ENCODE measurements around the gene CCDC61.

CCDC61 gene

GRCh38 chr19:45994998-45995714, at the start of gene CCDC61:
TSS of gene CCDC61 (plus strand) at chr19:45995467. CDS start at chr19:46003019, 7,552 bp downstream.
- no peak within 1 kb of the TSS for H3K27ac Mint-ChIP-seq

GRCh38 chr19:45947926-45948325, 47.3 kb upstream of the CCDC61 start:
- Mint-ChIP-seq H3K36me3 (ENCODE audit: low read depth) (no peaks in the 10 kb centered on the region), H3K4me3 (no peak overlapping the region), H3K27ac (no peak overlapping the region), H3K9me3 (no peaks in the 10 kb centered on the region), H3K27me3 (peaks cover 28% of the 10 kb centered on the region), H3K4me1 (peaks cover 2% of the 10 kb centered on the region)
- no peak for ATAC-seq
- no peak for DNase-seq

More at GRCh38 chr19:45994998-45995714, at the start of gene CCDC61:
- no peak within 1 kb of the TSS for H3K4me3 Mint-ChIP-seq
- peaks cover 13% of the 10 kb centered on the region for H3K27me3 Mint-ChIP-seq
- ATAC-seq (peak; percentile 98), DNase-seq (peak; percentile 94)
- peaks cover 16% of the 10 kb centered on the region for H3K4me1 Mint-ChIP-seq
- peaks cover 7% of the 10 kb centered on the region for H3K36me3 Mint-ChIP-seq (ENCODE audit: low read depth)
- no peaks in the 10 kb centered on the region for H3K9me3 Mint-ChIP-seq

GRCh38 chr19:45952341-45952685, 43.0 kb upstream of the CCDC61 start:
- H3K4me3 Mint-ChIP-seq, result peak overlapping the region; percentile 69
- no peak for ATAC-seq

GRCh38 chr19:45952686-45953505, 42.4 kb upstream of the CCDC61 start:
- no peaks in the 10 kb centered on the region for H3K9me3 Mint-ChIP-seq
- no peaks in the 10 kb centered on the region for H3K36me3 Mint-ChIP-seq (ENCODE audit: low read depth)
- peaks cover 29% of the 10 kb centered on the region for H3K27me3 Mint-ChIP-seq
- peaks cover 7% of the 10 kb centered on the region for H3K4me1 Mint-ChIP-seq
- ATAC-seq (peak; percentile 28), DNase-seq (peak; percentile 55)
- H3K27ac Mint-ChIP-seq, result no peak overlapping the region
- H3K4me3 Mint-ChIP-seq, result peak overlapping the region; percentile 69

More at GRCh38 chr19:45952341-45952685, 43.0 kb upstream of the CCDC61 start:
- H3K27me3 Mint-ChIP-seq, result peaks cover 30% of the 10 kb centered on the region
- no peak overlapping the region for H3K27ac Mint-ChIP-seq
- no peaks in the 10 kb centered on the region for H3K36me3 Mint-ChIP-seq (ENCODE audit: low read depth)
- H3K4me1 Mint-ChIP-seq, result peaks cover 7% of the 10 kb centered on the region
- no peaks in the 10 kb centered on the region for H3K9me3 Mint-ChIP-seq
- DNase-seq, result no peak

GRCh38 chr19:45953676-45954075, 41.6 kb upstream of the CCDC61 start:
- Mint-ChIP-seq H3K27me3 (peaks cover 31% of the 10 kb centered on the region), H3K9me3 (no peaks in the 10 kb centered on the region), H3K4me3 (no peak overlapping the region), H3K4me1 (peaks cover 7% of the 10 kb centered on the region), H3K36me3 (ENCODE audit: low read depth) (no peaks in the 10 kb centered on the region), H3K27ac (no peak overlapping the region)
- DNase-seq (no peak), ATAC-seq (no peak)

- no peak for DNase-seq
- H3K36me3 Mint-ChIP-seq (ENCODE audit: low read depth), result no peaks in the 10 kb centered on the region
- H3K4me1 Mint-ChIP-seq, result peaks cover 7% of the 10 kb centered on the region
- H3K9me3 Mint-ChIP-seq, result no peaks in the 10 kb centered on the region
- H3K4me3 Mint-ChIP-seq, result no peak overlapping the region
- H3K27me3 Mint-ChIP-seq, result peaks cover 33% of the 10 kb centered on the region
- ATAC-seq, result no peak
- H3K27ac Mint-ChIP-seq, result no peak overlapping the region
Measured at GRCh38 chr19:45954156-45954555, 41.1 kb upstream of the CCDC61 start.

- Mint-ChIP-seq H3K4me3 (no peak overlapping the region), H3K27me3 (peaks cover 48% of the 10 kb centered on the region), H3K4me1 (peaks cover 7% of the 10 kb centered on the region), H3K36me3 (ENCODE audit: low read depth) (no peaks in the 10 kb centered on the region), H3K27ac (no peak overlapping the region), H3K9me3 (no peaks in the 10 kb centered on the region)
- DNase-seq (no peak), ATAC-seq (no peak)
Measured at GRCh38 chr19:45955905-45956608, 39.2 kb upstream of the CCDC61 start.

- no peaks in the 10 kb centered on the region for H3K9me3 Mint-ChIP-seq
- DNase-seq, result no peak
- no peaks in the 10 kb centered on the region for H3K36me3 Mint-ChIP-seq (ENCODE audit: low read depth)
- no peak for ATAC-seq
- peaks cover 52% of the 10 kb centered on the region for H3K27me3 Mint-ChIP-seq
- H3K27ac Mint-ChIP-seq, result no peak overlapping the region
- H3K4me1 Mint-ChIP-seq, result peaks cover under 1% of the 10 kb centered on the region
- no peak overlapping the region for H3K4me3 Mint-ChIP-seq
Measured at GRCh38 chr19:45958320-45958719, 36.9 kb upstream of the CCDC61 start.

- peaks cover 51% of the 10 kb centered on the region for H3K27me3 Mint-ChIP-seq
- ATAC-seq, result no peak
Measured at GRCh38 chr19:45958769-45959516, 36.3 kb upstream of the CCDC61 start.

GRCh38 chr19:45959517-45960025, 35.7 kb upstream of the CCDC61 start:
- DNase-seq (no peak), ATAC-seq (no peak)
- H3K4me1 Mint-ChIP-seq, result no peaks in the 10 kb centered on the region
- no peaks in the 10 kb centered on the region for H3K9me3 Mint-ChIP-seq
- no peak overlapping the region for H3K4me3 Mint-ChIP-seq
- H3K36me3 Mint-ChIP-seq (ENCODE audit: low read depth), result no peaks in the 10 kb centered on the region
- no peak overlapping the region for H3K27ac Mint-ChIP-seq
- H3K27me3 Mint-ChIP-seq, result peaks cover 49% of the 10 kb centered on the region

More at GRCh38 chr19:45958769-45959516, 36.3 kb upstream of the CCDC61 start:
- Mint-ChIP-seq H3K36me3 (ENCODE audit: low read depth) (no peaks in the 10 kb centered on the region), H3K27ac (no peak overlapping the region), H3K4me1 (no peaks in the 10 kb centered on the region), H3K4me3 (no peak overlapping the region), H3K9me3 (no peaks in the 10 kb centered on the region)
- DNase-seq, result no peak

GRCh38 chr19:45960595-45961235, 34.6 kb upstream of the CCDC61 start:
- Mint-ChIP-seq H3K36me3 (ENCODE audit: low read depth) (no peaks in the 10 kb centered on the region), H3K27ac (no peak overlapping the region), H3K4me1 (no peaks in the 10 kb centered on the region), H3K9me3 (no peaks in the 10 kb centered on the region), H3K27me3 (peaks cover 48% of the 10 kb centered on the region), H3K4me3 (no peak overlapping the region)
- ATAC-seq (no peak), DNase-seq (no peak)

GRCh38 chr19:45962021-45962420, 33.2 kb upstream of the CCDC61 start:
- H3K27me3 Mint-ChIP-seq, result peaks cover 57% of the 10 kb centered on the region
- H3K9me3 Mint-ChIP-seq, result no peaks in the 10 kb centered on the region
- ATAC-seq, result no peak

GRCh38 chr19:45967246-45967645, 28.0 kb upstream of the CCDC61 start:
- peaks cover 63% of the 10 kb centered on the region for H3K27me3 Mint-ChIP-seq
- DNase-seq (no peak), ATAC-seq (no peak)
- no peaks in the 10 kb centered on the region for H3K36me3 Mint-ChIP-seq (ENCODE audit: low read depth)
- no peaks in the 10 kb centered on the region for H3K9me3 Mint-ChIP-seq
- no peak overlapping the region for H3K4me3 Mint-ChIP-seq
- no peak overlapping the region for H3K27ac Mint-ChIP-seq
- peaks cover 6% of the 10 kb centered on the region for H3K4me1 Mint-ChIP-seq

More at GRCh38 chr19:45962021-45962420, 33.2 kb upstream of the CCDC61 start:
- H3K27ac Mint-ChIP-seq, result no peak overlapping the region
- no peaks in the 10 kb centered on the region for H3K36me3 Mint-ChIP-seq (ENCODE audit: low read depth)
- H3K4me3 Mint-ChIP-seq, result no peak overlapping the region
- DNase-seq, result no peak
- no peaks in the 10 kb centered on the region for H3K4me1 Mint-ChIP-seq

Measured in activated naive CD8-positive, alpha-beta T cell treated with anti-CD3 and anti-CD28 coated beads, Interleukin-2, amount 50 U/mL, for 24 hours (primary cell).